ENCODE measurements around the gene RAI2.
A peak's percentile ranks its signal among the peaks of the same experiment; 100 is the strongest.

RAI2 gene

GRCh38 chrX:17860811-17861488 lies at the start of gene RAI2:
Gene RAI2, minus strand, starts transcription at chrX:17861298. Its CDS starts 59,288 bp downstream, at chrX:17802010.
- DNase-seq: peak in 1 of 2 experiments; percentile 30

- DNase-seq: no peak
Observed at GRCh38 chrX:17888421-17888820, 27.3 kb upstream of the RAI2 start.

- no peak for DNase-seq
Observed at GRCh38 chrX:17882680-17883079, 21.6 kb upstream of the RAI2 start.

- DNase-seq: no peak
Observed at GRCh38 chrX:17878028-17878670, 17.1 kb upstream of the RAI2 start.

- no peak for DNase-seq
Observed at GRCh38 chrX:17876135-17876534, 15.0 kb upstream of the RAI2 start.

GRCh38 chrX:17869580-17869979 lies 8.5 kb upstream of the RAI2 start:
- no peak for DNase-seq

GRCh38 chrX:17861489-17862011 lies 452 bp upstream of the RAI2 start:
- DNase-seq: no peak

- peak in 1 of 2 experiments; percentile 24 for DNase-seq
Observed at GRCh38 chrX:17860179-17860780, 818 bp downstream of the RAI2 start.

GRCh38 chrX:17859609-17860178 lies 1.4 kb downstream of the RAI2 start:
- no peak for DNase-seq

- no peak for DNase-seq
Observed at GRCh38 chrX:17854531-17854930, 6.6 kb downstream of the RAI2 start.

GRCh38 chrX:17854069-17854468 lies 7.0 kb downstream of the RAI2 start:
- DNase-seq: no peak

- no peak for DNase-seq
Observed at GRCh38 chrX:17851874-17852273, 9.2 kb downstream of the RAI2 start.

GRCh38 chrX:17848545-17849265 lies 12.4 kb downstream of the RAI2 start:
- DNase-seq: peak; percentile 21 to 24

- DNase-seq: no peak
Observed at GRCh38 chrX:17846045-17846444, 15.1 kb downstream of the RAI2 start.

- no peak for DNase-seq
Observed at GRCh38 chrX:17844236-17844635, 16.9 kb downstream of the RAI2 start.

GRCh38 chrX:17842769-17843525 lies 18.2 kb downstream of the RAI2 start:
- no peak for DNase-seq

- no peak for DNase-seq
Observed at GRCh38 chrX:17839269-17839668, 21.8 kb downstream of the RAI2 start.

GRCh38 chrX:17836830-17837229 lies 24.3 kb downstream of the RAI2 start:
- DNase-seq: no peak

- no peak for DNase-seq
Observed at GRCh38 chrX:17833954-17834353, 27.1 kb downstream of the RAI2 start.

GRCh38 chrX:17831255-17831654 lies 29.8 kb downstream of the RAI2 start:
- DNase-seq: no peak

- DNase-seq: no peak
Observed at GRCh38 chrX:17830211-17830610, 30.9 kb downstream of the RAI2 start.

- no peak for DNase-seq
Observed at GRCh38 chrX:17829566-17829965, 31.5 kb downstream of the RAI2 start.

Data from activated T-cell treated with anti-CD3 and anti-CD28 coated beads, Interleukin-2, amount 50 U/mL, for 48 hours (primary cell).